Type B pancreatic cell (in vitro differentiated cells): Measurements from ENCODE around the gene PRSS27. TPM values are rescaled to one million over a fixed set of nuclear protein-coding genes. Genes with fewer than 3 reads are reported as not detected.
A peak's percentile ranks its signal among the peaks of the same experiment; 100 is the strongest.
"Not testable (repeated sequence)": the region's sequence is repeated elsewhere in the genome, so short reads cannot be mapped to it uniquely, and the experiment has no call there.

ENCODE experiments used
- DNase-seq: peaks from one replicate; pipeline ENCODE4 v3.0.0; 2021; ENCODE audit warnings: mixed read lengths; ENCODE audit not compliant: unreplicated experiment; ENCODE audit errors: extremely low spot score
- H3K27ac Mint-ChIP-seq: 2 replicates; pipeline ENCODE4 v1.8.0; 2021; ENCODE audit warnings: mild to moderate bottlenecking, mixed read lengths
- H3K27me3 Mint-ChIP-seq: 2 replicates; pipeline ENCODE4 v1.8.0; 2021; ENCODE audit warnings: mixed read lengths
- H3K36me3 Mint-ChIP-seq: 2 replicates; pipeline ENCODE4 v1.8.0; 2021; ENCODE audit warnings: mixed read lengths
- H3K4me1 Mint-ChIP-seq: one replicate; pipeline ENCODE4 v1.8.0; 2021; ENCODE audit warnings: mixed read lengths; ENCODE audit not compliant: unreplicated experiment
- H3K4me3 Mint-ChIP-seq: 2 replicates; pipeline ENCODE4 v1.8.0; 2021; ENCODE audit warnings: mild to moderate bottlenecking, mixed read lengths
- H3K9me3 Mint-ChIP-seq: 2 replicates; pipeline ENCODE4 v1.8.0; 2021; ENCODE audit warnings: mixed read lengths
- total RNA-seq: library from RNA; stranded (reverse); gene quantifications from 2 replicates; pipeline ENCODE4 v1.2.1, GENCODE V29; 2021; ENCODE audit warnings: low replicate concordance
- TF ChIP-seq, protein P1 (sequence below): fragments of 200-600 bp; sonication (generic); conservative IDR thresholded peaks from 2 replicates; pipeline ENCODE4 v1.5.0; 2021; ENCODE audit warnings: antibody characterized with exemption, mild to moderate bottlenecking

PRSS27 gene
- total RNA-seq, 1 donor from 2014 or later = 19.0 TPM

DNA sequence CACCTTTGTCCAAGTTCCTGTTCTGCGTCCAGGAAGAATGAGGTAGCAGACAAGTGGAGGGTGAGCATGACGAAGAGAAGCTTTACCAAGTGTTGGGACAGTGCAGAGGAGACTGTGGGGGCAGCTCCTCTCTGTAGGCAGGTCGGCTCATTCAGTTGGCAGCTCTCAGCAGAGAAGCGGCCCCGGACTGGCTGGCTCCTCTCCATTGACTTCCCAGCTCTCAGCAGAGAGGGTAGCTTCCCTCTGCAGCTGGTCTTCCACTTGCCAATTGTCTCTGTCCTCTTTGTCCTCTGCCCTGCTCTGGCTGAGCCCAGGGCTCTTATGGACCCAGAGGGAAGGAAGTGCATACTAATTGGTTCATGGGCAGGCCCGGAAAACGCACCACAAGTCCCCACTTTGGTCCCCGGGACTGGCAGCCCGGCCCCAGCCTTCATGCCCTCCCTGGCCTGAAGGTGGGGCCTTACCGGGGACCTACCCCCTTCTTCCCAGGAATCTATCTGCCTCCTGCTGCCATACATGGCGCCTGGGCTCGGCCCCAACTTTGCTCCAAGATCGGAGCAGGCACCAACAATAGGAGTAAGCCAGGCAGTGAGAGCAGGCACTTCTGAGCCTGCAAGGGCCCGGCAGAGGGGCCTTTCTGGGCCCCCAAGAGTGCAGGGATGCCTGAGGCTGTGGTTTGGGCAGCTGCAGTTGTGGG is 27.6 kb downstream of the PRSS27 start:
- Mint-ChIP-seq H3K4me3 (no peak overlapping the region), H3K4me1 (no peaks in the 10 kb centered on the region), H3K9me3 (no peaks in the 10 kb centered on the region), H3K27me3 (no peaks in the 10 kb centered on the region), H3K36me3 (no peaks in the 10 kb centered on the region), H3K27ac (no peak overlapping the region)
- TF ChIP-seq, protein P1, sequence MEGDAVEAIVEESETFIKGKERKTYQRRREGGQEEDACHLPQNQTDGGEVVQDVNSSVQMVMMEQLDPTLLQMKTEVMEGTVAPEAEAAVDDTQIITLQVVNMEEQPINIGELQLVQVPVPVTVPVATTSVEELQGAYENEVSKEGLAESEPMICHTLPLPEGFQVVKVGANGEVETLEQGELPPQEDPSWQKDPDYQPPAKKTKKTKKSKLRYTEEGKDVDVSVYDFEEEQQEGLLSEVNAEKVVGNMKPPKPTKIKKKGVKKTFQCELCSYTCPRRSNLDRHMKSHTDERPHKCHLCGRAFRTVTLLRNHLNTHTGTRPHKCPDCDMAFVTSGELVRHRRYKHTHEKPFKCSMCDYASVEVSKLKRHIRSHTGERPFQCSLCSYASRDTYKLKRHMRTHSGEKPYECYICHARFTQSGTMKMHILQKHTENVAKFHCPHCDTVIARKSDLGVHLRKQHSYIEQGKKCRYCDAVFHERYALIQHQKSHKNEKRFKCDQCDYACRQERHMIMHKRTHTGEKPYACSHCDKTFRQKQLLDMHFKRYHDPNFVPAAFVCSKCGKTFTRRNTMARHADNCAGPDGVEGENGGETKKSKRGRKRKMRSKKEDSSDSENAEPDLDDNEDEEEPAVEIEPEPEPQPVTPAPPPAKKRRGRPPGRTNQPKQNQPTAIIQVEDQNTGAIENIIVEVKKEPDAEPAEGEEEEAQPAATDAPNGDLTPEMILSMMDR = no peak
- DNase-seq = no peak

DNA sequence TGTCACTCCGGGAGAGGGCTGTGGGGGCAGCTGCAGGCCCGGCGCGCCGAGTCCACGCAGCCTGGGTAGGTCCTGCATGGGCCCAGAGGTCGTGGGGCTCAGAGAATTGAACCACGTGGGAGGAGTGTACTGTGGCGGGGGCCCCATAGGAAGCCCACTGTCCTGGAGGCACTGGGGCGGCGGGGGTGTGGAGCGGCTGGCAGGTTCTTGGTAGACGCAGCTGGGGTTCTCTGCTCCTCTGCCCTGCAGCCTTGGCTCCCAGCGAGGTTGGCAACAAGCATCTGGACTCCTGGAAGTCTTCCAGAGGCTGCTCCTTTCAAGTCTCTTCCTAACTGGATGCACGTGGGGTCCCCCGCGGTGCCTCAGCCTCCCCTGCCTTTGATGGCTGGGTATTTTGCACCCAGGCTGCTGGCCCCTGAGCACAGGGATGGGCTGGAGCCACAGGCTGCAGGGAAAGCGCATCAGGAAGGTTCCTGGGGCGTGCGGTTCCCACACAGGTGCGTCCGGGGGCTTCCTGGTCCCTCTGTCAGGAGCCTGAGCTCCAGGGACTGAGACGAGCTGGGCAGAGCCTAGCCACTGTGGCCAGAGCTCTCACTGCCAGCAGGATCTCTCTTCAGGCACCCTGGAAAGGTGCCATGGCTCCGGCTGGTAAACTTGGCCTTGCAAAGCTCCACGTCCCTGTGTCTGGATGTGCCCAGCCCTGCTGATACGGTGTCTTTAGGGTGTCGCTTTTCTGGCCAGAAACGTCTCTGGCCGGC is 28.4 kb downstream of the PRSS27 start:
- Mint-ChIP-seq H3K9me3 (no peaks in the 10 kb centered on the region), H3K4me1 (no peaks in the 10 kb centered on the region), H3K36me3 (no peaks in the 10 kb centered on the region), H3K27me3 (no peaks in the 10 kb centered on the region), H3K27ac (no peak overlapping the region), H3K4me3 (no peak overlapping the region)
- TF ChIP-seq, protein P1 = no peak
- DNase-seq = peak; percentile 68

DNA sequence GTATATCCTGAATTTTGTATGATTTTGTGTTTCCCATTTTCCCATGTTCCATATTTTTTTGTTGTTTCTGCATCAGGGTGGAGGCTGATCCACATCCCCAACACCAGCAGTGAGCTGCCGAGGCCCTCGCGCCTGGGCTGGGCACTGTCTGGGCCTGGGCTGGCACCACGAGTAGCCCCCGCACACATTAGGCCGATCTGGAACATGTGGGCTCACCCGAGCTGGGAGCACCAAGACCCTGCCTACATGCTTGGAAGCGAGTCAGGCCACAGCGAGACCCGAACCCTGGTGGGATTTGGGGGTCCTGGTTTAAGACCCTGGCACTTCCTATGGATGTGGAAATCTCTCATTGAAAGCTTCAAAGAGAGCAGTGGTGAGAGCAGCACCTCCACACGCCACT is 29.2 kb downstream of the PRSS27 start:
- DNase-seq = no peak
- H3K4me3 Mint-ChIP-seq = no peak overlapping the region
- no peaks in the 10 kb centered on the region for H3K36me3 Mint-ChIP-seq
- no peaks in the 10 kb centered on the region for H3K4me1 Mint-ChIP-seq
- no peaks in the 10 kb centered on the region for H3K9me3 Mint-ChIP-seq
- no peaks in the 10 kb centered on the region for H3K27me3 Mint-ChIP-seq
- no peak overlapping the region for H3K27ac Mint-ChIP-seq
- TF ChIP-seq, protein P1 = no peak

DNA sequence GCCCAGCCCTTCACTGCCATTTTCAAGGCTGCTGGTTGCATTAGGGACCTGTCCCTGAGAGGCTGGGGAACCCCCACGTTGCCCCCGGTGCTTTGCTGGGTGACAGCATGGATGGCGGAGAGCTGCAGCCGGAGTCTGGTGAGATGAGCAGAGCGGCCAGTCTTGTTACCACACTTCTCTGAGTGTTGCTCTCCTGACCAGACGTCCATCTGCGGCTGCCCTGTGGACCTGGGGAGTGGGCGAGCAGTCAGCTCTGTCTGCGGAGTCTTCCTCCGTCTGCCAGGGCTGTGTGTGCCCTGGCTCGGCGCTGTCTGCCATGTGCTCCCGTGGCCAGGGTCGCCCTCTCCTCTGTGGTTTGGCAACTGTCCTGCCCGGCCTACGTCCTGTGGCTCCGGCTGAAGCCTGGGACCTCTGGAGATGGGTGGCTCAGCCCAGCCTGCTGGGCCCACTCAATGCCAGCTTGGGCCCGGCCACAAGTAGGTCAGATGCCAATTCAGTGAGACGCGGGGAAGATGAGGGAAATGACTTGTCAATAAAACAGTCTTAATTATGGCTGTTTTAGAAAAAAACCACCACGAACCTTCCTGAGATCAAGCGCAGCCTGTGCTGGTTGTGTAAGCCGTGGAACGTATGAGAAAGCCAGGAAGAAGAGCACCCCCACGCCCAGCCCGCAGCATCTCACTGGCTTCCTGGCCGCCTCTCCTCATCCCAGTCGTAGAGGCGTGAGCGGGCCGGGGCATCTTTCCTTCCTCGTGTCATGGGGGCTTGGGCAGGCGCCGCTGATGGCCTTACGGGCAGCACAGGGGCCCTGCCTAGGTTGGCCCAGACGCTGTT is 29.8 kb downstream of the PRSS27 start:
- no peaks in the 10 kb centered on the region for H3K9me3 Mint-ChIP-seq
- H3K36me3 Mint-ChIP-seq = no peaks in the 10 kb centered on the region
- no peak for DNase-seq
- no peak overlapping the region for H3K4me3 Mint-ChIP-seq
- no peaks in the 10 kb centered on the region for H3K27me3 Mint-ChIP-seq
- TF ChIP-seq, protein P1 = no peak
- H3K27ac Mint-ChIP-seq = no peak overlapping the region
- no peaks in the 10 kb centered on the region for H3K4me1 Mint-ChIP-seq

DNA sequence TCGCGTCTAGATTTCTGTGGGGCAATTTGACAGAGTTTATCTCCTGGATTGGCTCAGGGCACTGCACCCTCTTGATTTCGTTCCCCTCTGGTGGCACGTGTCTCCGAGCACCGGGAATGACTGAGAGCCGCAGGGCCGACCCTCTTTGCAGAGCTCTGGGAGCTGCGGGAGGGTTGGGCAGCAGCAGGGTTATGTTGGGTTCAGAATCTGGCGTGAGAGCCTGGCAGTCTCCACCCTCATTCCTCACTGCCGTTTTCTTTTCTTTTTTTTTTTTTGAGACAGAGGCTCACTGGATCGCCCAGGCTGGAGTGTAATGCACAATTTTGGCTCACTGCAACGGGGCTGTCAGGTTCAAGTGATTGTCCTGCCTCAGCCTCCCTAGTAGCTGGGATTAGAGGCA is 30.6 kb downstream of the PRSS27 start:
- not testable (repeated sequence) for H3K4me3 Mint-ChIP-seq, H3K27me3 Mint-ChIP-seq, H3K36me3 Mint-ChIP-seq, H3K27ac Mint-ChIP-seq, H3K4me1 Mint-ChIP-seq, H3K9me3 Mint-ChIP-seq, DNase-seq
